K562 (cell line): Measurements from ENCODE around the gene NOTO. TPM values are rescaled to one million over a fixed set of nuclear protein-coding genes. Genes with fewer than 3 reads are reported as not detected.
A peak's percentile ranks its signal among the peaks of the same experiment; 100 is the strongest.

Experiments
- BHLHE40 ChIP-seq: IDR thresholded peaks from 2 replicates; pipeline ENCODE4 v1.6.1; 2011; ENCODE audit warnings: low read length, improper control_type of control experiment
- ESRRB ChIP-seq: fragments of 250-450 bp; sonication (Bioruptor Pico); IDR thresholded peaks from 2 replicates; pipeline ENCODE4 v1.5.0; 2020; ENCODE audit warnings: mild to moderate bottlenecking, moderate library complexity, borderline replicate concordance
- HNRNPLL ChIP-seq: fragments of 200-400 bp; formaldehyde crosslinking; IDR thresholded peaks from 2 replicates; pipeline ENCODE4 v1.6.1; 2017; ENCODE audit warnings: low read length, low read depth, mild to moderate bottlenecking; ENCODE audit not compliant: poor library complexity, severe bottlenecking
- KAT2B ChIP-seq: IDR thresholded peaks from one replicate; pipeline ENCODE4 v1.6.1; 2012; ENCODE audit warnings: low read depth, mild to moderate bottlenecking, control low read depth, inconsistent platforms, low read length, moderate library complexity
- POLR2A ChIP-seq: fragments of 450-650 bp; conservative IDR thresholded peaks from 2 replicates; pipeline ENCODE4 v1.6.1; 2016
- RBBP5 ChIP-seq: fragments of 200-600 bp; sonication (generic); IDR thresholded peaks from 2 replicates; pipeline ENCODE4 v1.6.1; 2012; ENCODE audit warnings: borderline replicate concordance, mild to moderate bottlenecking, low read length, control low read depth, inconsistent platforms; ENCODE audit not compliant: insufficient read depth, poor library complexity, severe bottlenecking
- SIX5 ChIP-seq, 2 experiments: IDR thresholded peaks; 2 replicates each; pipeline ENCODE4 v1.6.1; 2011; ENCODE audit warnings: low read length in 2 of 2, borderline replicate concordance in 1 of 2, low read depth in 1 of 2, mild to moderate bottlenecking in 1 of 2, moderate library complexity in 1 of 2; ENCODE audit not compliant: insufficient read depth in 1 of 2
- THAP12 ChIP-seq: fragments of 250-450 bp; sonication (Bioruptor Pico); IDR thresholded peaks from 2 replicates; pipeline ENCODE4 v1.9.0; 2021; ENCODE audit warnings: mild to moderate bottlenecking, inconsistent platforms
- ZNF589 ChIP-seq: fragments of 200-800 bp; sonication (Bioruptor generic); IDR thresholded peaks from 2 replicates; pipeline ENCODE4 v1.6.1; 2016; ENCODE audit warnings: low read depth, missing genetic modification characterization, missing compliant biosample characterization
- ZNF699 ChIP-seq: fragments of 250-450 bp; sonication (Bioruptor Pico); IDR thresholded peaks from 2 replicates; pipeline ENCODE4 v1.8.0; 2021; ENCODE audit warnings: mild to moderate bottlenecking, moderate library complexity; ENCODE audit not compliant: insufficient replicate concordance
- ZNF740 ChIP-seq, 3 experiments: fragments of 200-800 bp in 1 of 3; sonication (Bioruptor generic) in 1 of 3; sonication (generic) in 1 of 3; formaldehyde crosslinking in 1 of 3; IDR thresholded peaks; 2 replicates each; pipeline versions ENCODE4 v1.6.1 to v1.8.0; 2016 to 2022; ENCODE audit warnings: mild to moderate bottlenecking in 2 of 3, missing compliant biosample characterization in 2 of 3, missing genetic modification characterization in 2 of 3, missing genetic modification reagents in 1 of 3
- ZSCAN32 ChIP-seq: fragments of 450-650 bp; formaldehyde crosslinking; IDR thresholded peaks from 2 replicates; pipeline ENCODE4 v1.4.0; 2020; ENCODE audit warnings: mild to moderate bottlenecking, moderate library complexity
- polyA plus RNA-seq, 8 experiments: library from polyadenylated mRNA; depleted of rRNA in 4 of 8; stranded (reverse) in 5 of 8; unstranded in 3 of 8; fragments of >200 nt; fragmentation: Nextera tagmentation in 2 of 8; fragmentation: Illumina TruSeq in 1 of 8; extraction: Ambion mirVana in 2 of 8; extraction: Trizol in 1 of 8; gene quantifications; 2 replicates each; pipeline versions ENCODE4 v1.2.1 to v1.2.3, GENCODE V29; 2011 to 2014; ENCODE audit warnings: inconsistent platforms in 1 of 8, missing spikeins in 1 of 8
- total RNA-seq, 7 experiments: library from RNA; depleted of rRNA in 6 of 7; stranded (reverse); fragments of >200 nt in 6 of 7; fragmentation: Illumina TruSeq in 2 of 7; extraction: Trizol in 2 of 7; gene quantifications; 2 replicates each; pipeline versions ENCODE4 v1.2.1 to v1.2.3, GENCODE V29; 2011 to 2021; ENCODE audit warnings: low replicate concordance in 1 of 7

Gene NOTO
- total and polyA plus RNA-seq, 9 of the 15 experiments (the other 6 are each of a cell fraction or from before 2014, with no cell fraction given): not detected

GRCh38 chr2:73214120-73215035 is 12.0 kb downstream of the NOTO start, which contains the start of gene SMYD5 (continued):
- TF ChIP-seq BHLHE40 (peak; percentile 53; the same call in 1 of the 2 replicates), ZNF699 (CRISPR knock-in tag) (no peak), HNRNPLL (peak; percentile 66), ZNF740 (CRISPR knock-in tag; IDR thresholded peaks at IDR 0.05) (no peak), ZNF740 (tag; IDR thresholded peaks at IDR 0.05) (no peak), SIX5 (IDR thresholded peaks at IDR 0.05; ENCODE audit: borderline replicate concordance in 1 of 2, insufficient read depth in 1 of 2, low read depth in 1 of 2, low read length in 2 of 2) (peak in 1 of 2 experiments; percentile 20; a peak in 1 of 4 replicates), RBBP5 (peak; percentile 97), ESRRB (CRISPR knock-in tag) (no peak), KAT2B (no peak), THAP12 (CRISPR knock-in tag) (0 out of 2 replicates have a peak, but pooled peaks have one; percentile 44), ZSCAN32 (no peak), POLR2A (peak; percentile 84), ZNF589 (CRISPR knock-in tag) (0 out of 2 replicates have a peak, but pooled peaks have one; percentile 42)
